DMS79 treated with DMSO at 0.1 percent for 48 hours (cell line): ENCODE measurements around the gene TAF5.
"Not testable (repeated sequence)": the region's sequence is repeated elsewhere in the genome, so short reads cannot be mapped to it uniquely, and the experiment has no call there.

Experiments used
- DNase-seq: peaks from one replicate; lab custom pipeline; 2025; lab: John Stamatoyannopoulos, UW

The TAF5 gene

DNA sequence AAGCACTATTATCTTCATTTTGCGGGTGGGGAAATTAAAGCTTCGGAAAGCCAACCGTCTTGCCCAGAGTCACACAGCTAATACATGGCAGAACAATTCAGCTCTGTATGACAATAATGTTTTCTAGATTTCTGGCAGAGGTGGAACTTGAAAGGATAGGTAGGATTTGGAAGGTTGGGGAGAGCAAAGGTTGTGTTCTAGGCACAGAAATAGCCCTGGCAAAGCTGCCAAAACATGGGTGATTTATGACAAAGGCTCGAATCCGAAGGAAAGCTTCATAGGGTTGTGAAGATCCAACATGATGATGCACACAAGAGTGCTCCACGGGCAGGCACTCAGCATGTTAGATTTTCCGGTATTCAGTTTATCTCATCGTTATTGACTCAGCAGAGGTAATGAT, 47.8 kb downstream of the TAF5 start:
- no peak for DNase-seq

DNA sequence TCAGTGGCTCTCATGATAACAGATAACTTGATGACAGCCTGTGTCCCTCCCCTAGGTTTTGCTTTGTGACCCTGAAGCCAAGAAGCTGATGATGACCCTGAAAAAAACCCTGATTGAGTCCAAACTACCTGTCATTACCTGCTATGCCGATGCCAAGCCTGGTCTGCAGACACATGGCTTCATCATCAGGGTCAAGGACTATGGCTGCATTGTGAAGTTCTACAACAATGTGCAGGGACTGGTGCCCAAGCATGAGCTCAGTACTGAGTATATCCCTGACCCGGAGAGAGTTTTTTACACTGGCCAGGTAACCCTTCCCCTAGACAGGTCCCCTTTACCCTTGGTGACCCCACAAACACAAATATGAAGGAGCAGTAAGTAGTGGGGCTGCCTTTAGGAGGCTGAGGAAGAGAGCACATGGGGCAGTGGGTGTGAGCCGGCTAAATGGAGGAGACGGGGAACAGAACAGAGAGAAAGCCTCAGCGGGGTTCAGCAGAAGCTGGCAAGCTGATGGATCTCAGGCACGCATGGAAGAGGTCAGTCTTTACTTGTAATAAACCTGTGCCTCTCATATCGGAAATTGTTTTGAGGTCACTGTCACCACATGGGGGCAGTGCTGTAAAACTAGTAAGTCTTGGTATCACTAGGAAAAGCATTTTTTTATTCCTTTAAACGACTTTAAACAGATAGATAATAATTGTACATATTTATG, 48.8 kb downstream of the TAF5 start:
- DNase-seq = peak; percentile 4

DNA sequence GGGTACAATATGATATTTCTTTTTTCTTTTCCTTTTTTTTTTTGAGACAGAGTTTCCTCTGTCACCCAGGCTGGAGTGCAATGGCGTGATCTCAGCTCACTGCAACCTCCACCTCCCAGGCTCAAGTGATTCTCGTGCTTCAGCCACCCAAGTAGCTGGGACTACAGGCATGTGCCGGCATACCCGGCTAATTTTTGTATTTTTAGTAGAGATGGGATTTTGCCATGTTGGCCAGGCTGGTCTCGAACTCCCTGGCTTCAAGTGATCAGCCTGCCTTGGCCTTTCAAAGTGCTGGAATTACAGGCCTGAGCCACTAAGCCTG, 49.3 kb downstream of the TAF5 start:
- DNase-seq = not testable (repeated sequence)

DNA sequence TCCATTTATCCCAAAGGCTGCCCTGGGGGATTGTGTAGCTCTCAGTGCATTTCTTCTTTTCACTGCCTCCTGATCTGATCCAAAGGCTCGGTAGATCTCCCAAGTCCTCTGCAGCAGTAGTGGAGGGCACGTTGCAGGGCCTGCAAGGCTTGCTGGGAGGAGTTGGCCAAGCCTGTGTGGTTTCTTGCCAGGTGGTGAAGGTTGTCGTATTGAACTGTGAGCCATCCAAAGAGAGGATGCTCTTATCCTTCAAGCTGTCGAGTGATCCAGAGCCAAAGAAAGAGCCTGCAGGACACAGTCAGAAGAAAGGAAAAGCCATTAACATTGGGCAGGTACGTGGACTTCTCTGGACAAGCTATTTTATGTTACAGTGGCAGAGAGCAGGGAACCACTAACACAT, 49.8 kb downstream of the TAF5 start:
- DNase-seq = no peak

DNA sequence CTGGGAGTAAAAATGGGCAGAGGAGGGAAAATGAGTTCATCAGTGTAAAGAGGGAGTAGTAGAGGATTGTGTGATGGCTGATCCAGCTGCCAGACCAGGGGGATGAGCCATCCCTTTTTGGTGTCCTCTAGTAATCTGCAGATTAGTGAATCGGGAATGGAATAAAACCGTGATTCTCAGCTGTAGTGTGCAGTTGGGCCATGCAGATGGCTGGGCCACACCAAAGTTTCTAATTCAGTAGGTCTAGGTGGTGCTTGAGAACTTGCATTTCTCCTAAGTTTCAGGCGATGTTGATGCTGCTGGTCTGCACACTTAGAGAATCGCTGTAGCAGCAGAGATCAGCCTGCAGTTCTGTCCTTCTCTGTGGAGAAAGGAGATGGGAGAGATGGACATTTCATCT, 51.3 kb downstream of the TAF5 start:
- DNase-seq = no peak

DNA sequence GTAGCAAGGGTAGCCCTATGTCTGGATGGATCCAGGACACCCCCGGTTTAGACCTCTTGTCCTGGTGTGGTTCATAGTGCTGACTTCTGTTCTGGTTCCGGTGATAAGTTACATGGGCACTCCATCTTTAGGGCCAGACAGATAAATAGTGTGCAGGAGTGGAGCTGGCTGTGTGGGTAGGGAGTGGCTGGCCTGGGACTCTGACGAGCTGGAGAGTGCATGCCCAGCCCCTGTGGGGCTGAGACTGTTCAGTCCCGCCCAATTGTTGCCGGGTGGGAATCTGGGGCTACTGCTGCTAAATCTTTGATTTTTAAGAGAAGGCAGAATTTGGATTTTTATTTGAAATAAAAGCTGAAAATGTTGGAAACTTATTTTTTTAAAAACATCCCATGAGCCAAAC, 56.0 kb downstream of the TAF5 start:
- DNase-seq = no peak

DNA sequence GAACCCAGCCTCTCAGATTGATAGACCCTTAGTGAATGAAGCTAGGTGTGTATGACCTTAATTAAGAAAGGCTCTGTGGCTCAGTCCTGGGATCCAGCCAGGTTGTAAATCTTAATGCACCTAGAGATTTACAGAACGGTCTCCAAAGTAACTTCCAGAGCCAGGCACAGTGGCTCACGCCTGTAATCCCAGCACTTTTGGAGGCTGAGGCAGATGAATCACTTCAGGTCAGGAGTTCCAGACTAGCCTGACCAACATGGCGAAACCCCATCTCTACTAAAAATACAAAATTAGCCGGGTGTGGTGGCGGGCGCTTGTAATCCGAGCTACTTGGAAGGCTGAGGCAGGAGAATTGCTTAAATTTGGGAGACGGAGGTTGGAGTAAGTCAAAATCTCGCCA, 60.1 kb downstream of the TAF5 start:
- no peak for DNase-seq

DNA sequence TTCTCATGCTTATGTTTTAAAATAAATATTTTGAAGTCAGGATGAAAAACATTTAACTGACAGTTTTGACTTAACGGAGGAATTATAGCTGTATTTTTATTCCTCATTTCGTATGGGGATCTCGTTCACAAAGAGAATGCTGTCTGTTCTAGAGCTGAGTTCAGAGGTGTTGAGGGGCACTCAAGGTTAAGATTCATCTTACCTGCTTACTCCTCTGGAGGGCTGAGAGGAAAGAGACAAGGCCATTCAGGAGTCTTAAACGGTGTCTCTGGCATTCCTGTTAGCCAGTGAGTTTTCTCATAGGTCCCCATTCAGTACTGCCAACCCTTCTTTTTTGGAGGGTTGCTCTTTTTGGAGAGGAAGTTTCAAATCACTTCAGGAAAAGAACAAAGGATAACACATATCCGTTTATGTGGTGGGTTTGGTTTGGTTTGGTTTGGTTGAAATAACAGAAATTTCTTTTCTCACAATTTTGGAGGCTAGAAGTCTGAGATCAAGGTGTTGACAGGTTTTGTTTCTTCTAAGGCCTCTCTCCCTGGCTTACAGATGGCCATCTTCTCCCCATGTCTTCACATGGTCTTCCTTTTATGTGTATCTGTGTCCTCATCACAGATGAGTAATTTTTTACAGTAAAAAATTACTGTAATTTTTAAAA, 61.3 kb downstream of the TAF5 start:
- DNase-seq = no peak

DNA sequence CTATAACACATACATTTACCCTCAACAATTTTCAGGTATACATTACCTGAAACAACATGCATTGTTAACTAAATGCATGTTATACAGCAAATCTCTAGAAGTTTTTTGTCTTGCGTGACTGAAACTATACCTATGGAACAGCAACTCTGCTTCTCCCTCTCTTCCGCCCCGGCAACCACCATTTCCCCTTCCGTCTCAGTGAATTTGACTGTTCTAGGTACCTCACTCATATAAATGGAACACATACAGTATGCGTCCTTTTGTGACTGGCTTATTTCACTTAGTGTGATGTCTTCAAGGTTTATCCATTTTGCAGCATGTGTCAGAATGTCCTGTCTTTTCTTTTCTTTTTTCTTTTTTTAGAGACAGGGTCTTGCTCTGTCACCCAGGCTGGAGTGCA, 61.9 kb downstream of the TAF5 start:
- no peak for DNase-seq

DNA sequence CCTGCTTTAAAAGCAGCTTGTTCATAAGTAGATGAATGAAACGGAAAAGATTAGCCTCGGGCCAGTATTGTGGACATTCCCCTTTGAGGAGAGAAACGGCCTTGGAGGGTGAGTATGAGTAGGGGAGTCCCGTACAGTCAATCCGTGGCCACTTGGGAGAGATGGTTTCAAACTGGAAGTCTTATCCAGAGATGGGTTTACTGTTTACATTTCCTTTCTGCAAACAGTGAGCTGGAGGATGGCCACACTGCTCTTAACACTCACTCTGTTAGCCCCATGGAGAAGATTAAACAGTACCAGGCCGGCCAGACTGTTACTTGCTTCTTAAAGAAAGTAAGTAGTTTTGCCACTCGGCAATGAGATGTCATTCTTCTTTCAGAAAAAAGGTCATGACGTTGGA, 64.1 kb downstream of the TAF5 start:
- no peak for DNase-seq

DNA sequence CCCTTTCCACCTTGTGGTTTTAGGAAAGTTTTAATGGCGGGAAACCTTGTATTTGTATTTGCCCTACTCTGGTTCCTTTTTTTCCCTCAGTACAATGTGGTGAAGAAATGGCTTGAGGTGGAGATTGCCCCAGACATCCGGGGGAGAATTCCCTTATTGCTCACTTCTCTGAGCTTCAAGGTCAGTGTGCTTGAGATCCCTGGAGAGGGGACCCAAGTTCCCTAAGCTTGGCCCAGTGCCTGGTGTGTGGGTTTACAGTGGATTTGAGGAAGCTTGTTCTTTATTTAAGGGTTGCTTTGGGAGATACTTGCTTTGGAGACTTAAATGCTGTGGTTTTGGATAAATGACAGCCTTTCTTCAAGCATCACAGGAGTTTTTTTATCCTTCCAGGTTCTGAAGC, 66.1 kb downstream of the TAF5 start:
- DNase-seq = no peak
